DOHH2 (cell line): Measurements from ENCODE around the gene PAX4.

ENCODE experiments used
- H3F3A ChIP-seq: fragments of 200-600 bp; sonication (generic), shearing (Covaris generic); 2 replicates; pipeline ENCODE4 v1.6.0; 2016; ENCODE audit warnings: antibody characterized with exemption, mild to moderate bottlenecking; ENCODE audit not compliant: control insufficient read depth, insufficient read depth
- H3K27ac ChIP-seq: fragments of 200-600 bp; sonication (generic); 2 replicates; pipeline ENCODE4 v1.5.1; 2014; ENCODE audit warnings: low read depth, mild to moderate bottlenecking, low read length, moderate library complexity
- H3K27me3 ChIP-seq: fragments of 200-600 bp; sonication (generic); 2 replicates; pipeline ENCODE4 v1.6.1; 2014; ENCODE audit warnings: mild to moderate bottlenecking, low read length, mixed read lengths; ENCODE audit not compliant: control insufficient read depth
- H3K36me3 ChIP-seq: fragments of 200-600 bp; sonication (generic); 2 replicates; pipeline ENCODE4 v1.6.1; 2014; ENCODE audit warnings: mild to moderate bottlenecking, low read length, moderate library complexity, mixed read lengths; ENCODE audit not compliant: control insufficient read depth
- H3K4me1 ChIP-seq: fragments of 200-600 bp; sonication (generic); 2 replicates; pipeline ENCODE4 v1.6.1; 2014; ENCODE audit warnings: mild to moderate bottlenecking, low read length, mixed read lengths; ENCODE audit not compliant: control insufficient read depth
- H3K4me2 ChIP-seq: fragments of 200-600 bp; sonication (generic); 2 replicates; pipeline ENCODE4 v1.6.0; 2014; ENCODE audit warnings: mild to moderate bottlenecking, low read length, moderate library complexity
- H3K4me3 ChIP-seq: fragments of 200-600 bp; sonication (generic); 2 replicates; pipeline ENCODE4 v1.5.1; 2014; ENCODE audit warnings: mild to moderate bottlenecking, low read length, mixed read lengths
- H3K79me2 ChIP-seq: fragments of 200-600 bp; sonication (generic); 2 replicates; pipeline ENCODE4 v1.6.1; 2014; ENCODE audit warnings: mild to moderate bottlenecking, low read length, mixed read lengths; ENCODE audit not compliant: control insufficient read depth
- H3K9me2 ChIP-seq: fragments of 200-600 bp; sonication (generic); replicated peaks from 2 replicates; pipeline ENCODE4 v1.6.1; 2014; ENCODE audit warnings: mild to moderate bottlenecking, low read length, mixed read lengths; ENCODE audit not compliant: control insufficient read depth
- H3K9me3 ChIP-seq: fragments of 200-600 bp; sonication (generic); 2 replicates; pipeline ENCODE4 v1.6.1; 2014; ENCODE audit warnings: antibody characterized with exemption, low read length, mixed read lengths; ENCODE audit not compliant: control insufficient read depth, insufficient read depth
- H4K20me1 ChIP-seq: fragments of 200-600 bp; sonication (generic); 2 replicates; pipeline ENCODE4 v1.6.0; 2014; ENCODE audit warnings: low read depth, mild to moderate bottlenecking, antibody characterized with exemption, low read length, moderate library complexity; ENCODE audit not compliant: control insufficient read depth, insufficient read depth
- EZH2phosphoT487 ChIP-seq: fragments of 200-600 bp; sonication (generic); IDR thresholded peaks from 2 replicates; pipeline ENCODE4 v1.6.1; 2017; ENCODE audit warnings: borderline replicate concordance, mild to moderate bottlenecking, antibody characterized with exemption, low read length, moderate library complexity, mixed read lengths
- TF ChIP-seq, protein P1 (sequence below): fragments of 200-600 bp; sonication (generic); IDR thresholded peaks from one replicate; pipeline ENCODE4 v1.5.1; 2014; ENCODE audit warnings: antibody characterized with exemption, mild to moderate bottlenecking, low read depth, low read length; ENCODE audit not compliant: poor library complexity, severe bottlenecking

The PAX4 gene

DNA sequence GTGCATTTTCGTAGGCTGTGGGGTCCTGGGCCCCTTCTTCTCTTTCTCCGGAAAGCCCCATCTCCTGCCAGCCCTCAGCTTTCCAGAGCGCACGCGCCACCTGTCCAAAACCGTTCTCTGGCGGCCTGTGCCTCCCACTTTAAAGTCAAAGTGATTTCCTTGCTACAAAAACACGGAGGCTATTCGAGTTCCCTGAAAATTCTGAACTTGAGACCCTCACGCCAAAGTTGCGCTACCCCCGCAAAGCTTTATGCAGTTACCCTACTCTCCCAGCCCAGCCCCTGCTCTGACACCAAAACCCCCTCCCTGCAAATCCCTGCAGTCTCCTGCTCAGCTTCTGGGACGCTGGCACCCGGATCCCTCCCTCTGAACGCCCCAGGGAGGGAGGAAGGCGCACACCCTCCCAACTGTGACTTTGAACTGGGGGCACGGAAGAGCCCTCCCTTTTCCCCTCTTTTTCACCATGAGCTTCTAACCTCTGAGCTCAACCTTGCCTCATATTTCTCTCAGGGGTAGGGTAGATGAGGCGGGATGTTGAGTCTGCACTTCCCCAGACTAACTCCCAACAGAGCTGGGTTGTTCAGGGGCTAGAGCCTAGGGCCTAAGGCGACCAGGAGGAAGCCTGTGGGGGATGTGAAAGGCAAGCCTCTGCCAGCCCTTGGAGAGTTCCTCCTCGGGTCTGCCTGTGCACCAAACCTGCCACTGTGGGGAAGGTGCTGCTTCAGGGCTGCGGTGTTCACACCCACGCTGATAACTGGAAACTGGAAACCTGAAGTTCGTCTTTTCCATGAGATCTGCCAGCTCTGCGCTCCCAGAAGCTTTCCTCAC lies 2.7 kb upstream of the PAX4 start:
- no peaks in the 10 kb centered on the region for H3K4me1 ChIP-seq
- no peaks in the 10 kb centered on the region for H3F3A ChIP-seq
- H3K4me3 ChIP-seq = no peak overlapping the region
- H3K9me2 ChIP-seq = no peaks in the 10 kb centered on the region
- no peaks in the 10 kb centered on the region for H3K36me3 ChIP-seq
- H3K9me3 ChIP-seq = no peaks in the 10 kb centered on the region
- H4K20me1 ChIP-seq = no peaks in the 10 kb centered on the region
- TF ChIP-seq, protein P1, sequence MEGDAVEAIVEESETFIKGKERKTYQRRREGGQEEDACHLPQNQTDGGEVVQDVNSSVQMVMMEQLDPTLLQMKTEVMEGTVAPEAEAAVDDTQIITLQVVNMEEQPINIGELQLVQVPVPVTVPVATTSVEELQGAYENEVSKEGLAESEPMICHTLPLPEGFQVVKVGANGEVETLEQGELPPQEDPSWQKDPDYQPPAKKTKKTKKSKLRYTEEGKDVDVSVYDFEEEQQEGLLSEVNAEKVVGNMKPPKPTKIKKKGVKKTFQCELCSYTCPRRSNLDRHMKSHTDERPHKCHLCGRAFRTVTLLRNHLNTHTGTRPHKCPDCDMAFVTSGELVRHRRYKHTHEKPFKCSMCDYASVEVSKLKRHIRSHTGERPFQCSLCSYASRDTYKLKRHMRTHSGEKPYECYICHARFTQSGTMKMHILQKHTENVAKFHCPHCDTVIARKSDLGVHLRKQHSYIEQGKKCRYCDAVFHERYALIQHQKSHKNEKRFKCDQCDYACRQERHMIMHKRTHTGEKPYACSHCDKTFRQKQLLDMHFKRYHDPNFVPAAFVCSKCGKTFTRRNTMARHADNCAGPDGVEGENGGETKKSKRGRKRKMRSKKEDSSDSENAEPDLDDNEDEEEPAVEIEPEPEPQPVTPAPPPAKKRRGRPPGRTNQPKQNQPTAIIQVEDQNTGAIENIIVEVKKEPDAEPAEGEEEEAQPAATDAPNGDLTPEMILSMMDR = no peak
- TF ChIP-seq EZH2phosphoT487 = 0 out of 2 replicates have a peak, but pooled peaks have one; percentile 26
- H3K4me2 ChIP-seq = no peak overlapping the region
- H3K27ac ChIP-seq = no peak overlapping the region
- peaks cover 70% of the 10 kb centered on the region for H3K27me3 ChIP-seq
- H3K79me2 ChIP-seq = no peaks in the 10 kb centered on the region

DNA sequence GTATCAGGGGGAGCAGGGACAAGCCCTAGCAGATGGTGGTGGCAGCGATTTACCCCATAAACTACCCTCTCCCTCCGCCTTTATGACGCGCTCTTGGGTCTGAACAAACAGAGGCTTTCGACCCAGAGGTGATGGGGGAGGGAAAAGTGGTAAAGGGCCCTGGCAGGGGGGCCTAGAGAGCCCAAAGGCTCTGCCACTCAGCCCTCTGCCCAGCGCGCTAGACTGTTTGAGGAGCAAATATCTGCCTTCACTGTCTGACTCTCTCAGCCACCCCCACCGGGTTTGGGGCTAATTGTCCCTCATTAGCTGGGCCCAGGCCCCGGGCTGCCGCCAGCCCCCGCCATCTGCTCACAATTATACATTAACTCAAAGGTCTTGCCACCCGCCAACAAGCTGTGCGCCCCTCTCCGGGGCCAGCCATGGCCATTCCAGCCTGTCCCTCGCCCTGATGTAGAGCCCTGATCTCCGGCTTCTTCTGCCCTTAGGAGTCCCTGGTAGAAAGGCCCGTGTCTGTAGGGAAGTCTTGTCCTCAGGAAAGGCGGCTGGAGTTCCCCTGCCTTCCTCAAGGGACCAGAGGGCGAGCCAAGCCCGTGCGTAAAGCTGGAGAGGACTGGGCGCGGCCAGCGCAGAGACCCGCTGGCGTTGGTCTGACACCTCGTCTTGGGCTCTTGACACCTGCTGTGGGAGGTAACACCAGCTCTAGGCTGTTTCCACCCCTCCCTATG lies 1.9 kb upstream of the PAX4 start:
- peaks cover 74% of the 10 kb centered on the region for H3K27me3 ChIP-seq
- H3K4me3 ChIP-seq = no peak overlapping the region

DNA sequence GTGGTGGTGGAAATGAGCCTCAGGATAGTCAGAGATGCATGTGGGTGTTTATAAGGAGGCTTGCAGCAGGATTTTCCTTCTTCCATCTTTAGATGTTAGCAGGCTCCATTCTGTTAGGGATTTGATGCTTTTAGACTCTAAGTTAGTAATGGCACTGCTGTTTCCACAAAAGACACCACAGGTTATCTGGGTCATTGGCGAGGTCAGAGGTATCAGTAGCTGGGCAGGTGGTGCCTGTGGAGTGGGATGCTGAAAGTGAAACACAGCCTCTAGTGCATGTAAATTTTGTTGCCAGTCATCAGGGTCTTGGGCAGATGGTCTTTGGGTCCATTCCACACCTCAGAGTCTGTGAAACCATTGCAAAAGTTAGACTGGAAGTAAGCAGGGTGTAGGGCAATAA lies 833 bp upstream of the PAX4 start:
- Histone ChIP-seq H3K9me3 (no peaks in the 10 kb centered on the region), H3K27ac (no peak overlapping the region), H3K36me3 (no peaks in the 10 kb centered on the region), H3K27me3 (peaks cover 73% of the 10 kb centered on the region), H3K9me2 (no peaks in the 10 kb centered on the region), H4K20me1 (no peaks in the 10 kb centered on the region), H3K4me1 (no peaks in the 10 kb centered on the region), H3F3A (no peaks in the 10 kb centered on the region), H3K79me2 (no peaks in the 10 kb centered on the region), H3K4me3 (no peak overlapping the region), H3K4me2 (no peak overlapping the region)
- TF ChIP-seq, protein P1 = no peak
- TF ChIP-seq EZH2phosphoT487 = no peak

More for the DNA sequence above, 1.9 kb upstream of the PAX4 start:
- H3F3A ChIP-seq = no peaks in the 10 kb centered on the region
- no peaks in the 10 kb centered on the region for H3K9me3 ChIP-seq
- no peak for TF ChIP-seq EZH2phosphoT487
- TF ChIP-seq, protein P1 = no peak
- H3K36me3 ChIP-seq = no peaks in the 10 kb centered on the region
- H3K27ac ChIP-seq = no peak overlapping the region
- H3K79me2 ChIP-seq = no peaks in the 10 kb centered on the region
- no peaks in the 10 kb centered on the region for H4K20me1 ChIP-seq
- H3K9me2 ChIP-seq = no peaks in the 10 kb centered on the region
- no peaks in the 10 kb centered on the region for H3K4me1 ChIP-seq
- H3K4me2 ChIP-seq = no peak overlapping the region
